GM12891 (cell line): ENCODE measurements around the gene DIP2C.
"Not testable (repeated sequence)": the region's sequence is repeated elsewhere in the genome, so short reads cannot be mapped to it uniquely, and the experiment has no call there.

Experiments used
- DNase-seq: peaks from one replicate; pipeline ENCODE4 v3.0.0; 2011; ENCODE audit warnings: low spot score; ENCODE audit not compliant: insufficient read length
- FAIRE-seq: peaks from 2 replicates; lab custom pipeline; 2011; peaks lifted over from hg19 to GRCh38; lab: Jason Lieb, UNC
- PAX5 ChIP-seq: IDR thresholded peaks from 2 replicates; pipeline ENCODE4 v1.6.1; 2011; ENCODE audit warnings: low read length, moderate library complexity, mild to moderate bottlenecking; ENCODE audit not compliant: insufficient read depth, severe bottlenecking
- POLR2A ChIP-seq: IDR thresholded peaks from 2 replicates; pipeline ENCODE4 v1.6.1; 2011; ENCODE audit warnings: low read depth, low read length, control low read depth
- POLR2AphosphoS5 ChIP-seq: IDR thresholded peaks from 2 replicates; pipeline ENCODE4 v1.6.1; 2011; ENCODE audit warnings: low read depth, low read length, control low read depth
- POU2F2 ChIP-seq: IDR thresholded peaks from 2 replicates; pipeline ENCODE4 v1.6.1; 2011; ENCODE audit warnings: low read depth, mild to moderate bottlenecking, control low read depth, low read length, moderate library complexity
- SPI1 ChIP-seq: IDR thresholded peaks from 2 replicates; pipeline ENCODE4 v1.6.1; 2011; ENCODE audit warnings: low read depth, low read length, control low read depth
- TAF1 ChIP-seq: IDR thresholded peaks from 2 replicates; pipeline ENCODE4 v1.6.1; 2011; ENCODE audit warnings: low read depth, low read length, control low read depth

The DIP2C gene

DNA sequence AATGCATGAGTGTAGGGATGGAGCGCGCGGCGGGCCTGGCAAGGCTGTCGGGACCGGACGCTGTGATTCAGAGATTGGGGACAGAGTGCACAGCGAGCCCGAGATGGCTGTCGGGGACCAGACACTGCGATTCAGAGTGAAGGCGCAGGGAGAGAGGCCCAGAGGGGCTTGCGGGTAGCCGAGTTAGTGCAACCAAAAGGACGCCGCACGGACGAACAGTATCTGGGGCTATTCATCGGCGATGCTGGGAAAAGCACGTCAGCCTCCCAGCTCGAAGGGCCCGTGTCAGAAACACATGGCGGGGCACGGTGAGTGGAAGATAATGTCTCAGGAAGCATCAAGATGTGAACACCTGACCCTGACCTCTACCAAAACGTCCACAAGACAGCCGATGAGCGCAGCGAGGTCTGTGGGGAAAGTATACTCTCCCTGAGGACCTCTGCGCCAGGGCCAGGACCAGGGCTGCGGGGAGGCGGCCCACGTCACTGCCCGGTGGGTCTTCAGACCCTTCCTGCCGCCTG is 338.4 kb downstream of the DIP2C start:
- TF ChIP-seq POU2F2 = no peak
- TF ChIP-seq POLR2AphosphoS5 = no peak
- no peak for TF ChIP-seq TAF1
- no peak for TF ChIP-seq POLR2A
- TF ChIP-seq SPI1 = no peak
- TF ChIP-seq PAX5 = no peak
- DNase-seq (no peak), FAIRE-seq (no peak)

DNA sequence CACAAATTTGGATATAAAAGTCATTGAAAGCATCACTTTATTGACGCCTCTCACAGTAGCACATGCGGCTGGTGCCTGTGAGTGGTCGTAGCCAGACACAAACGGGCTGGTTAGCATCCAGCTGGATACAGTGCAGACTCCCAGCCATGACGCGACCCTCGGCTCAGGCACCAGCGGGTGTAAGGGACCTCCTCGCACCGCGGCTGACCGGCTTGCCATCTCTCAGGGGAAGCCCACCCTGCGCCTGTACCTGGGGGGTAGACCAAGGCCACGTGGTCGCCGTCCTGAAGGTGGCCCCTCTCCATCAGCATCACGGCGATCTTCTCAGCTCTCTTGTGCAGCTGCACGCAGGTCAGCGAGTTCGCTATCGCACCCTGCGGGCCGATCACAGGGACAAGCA is 340.4 kb downstream of the DIP2C start:
- DNase-seq (no peak), FAIRE-seq (no peak)
- no peak for TF ChIP-seq TAF1
- TF ChIP-seq POU2F2 = no peak
- no peak for TF ChIP-seq PAX5
- TF ChIP-seq POLR2AphosphoS5 = no peak
- TF ChIP-seq POLR2A = no peak
- TF ChIP-seq SPI1 = no peak

DNA sequence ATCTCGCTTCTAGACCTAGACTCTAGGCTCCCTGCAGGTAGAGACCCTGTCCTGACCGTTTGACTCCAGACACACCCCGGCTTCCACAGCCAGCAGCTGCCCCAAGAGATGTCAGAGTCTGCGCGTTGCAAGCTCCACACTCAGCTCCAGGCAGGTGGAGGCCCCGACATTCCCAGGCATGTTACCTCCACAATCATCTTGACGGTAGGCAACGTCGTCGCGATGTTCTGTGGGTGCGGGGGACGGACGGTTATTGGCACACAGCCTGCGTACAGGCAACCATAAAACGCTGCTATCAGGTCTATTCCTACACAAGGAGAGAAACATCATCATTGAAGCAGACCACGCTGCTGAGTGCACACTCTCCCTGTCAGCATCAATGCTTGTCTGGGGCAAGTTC is 341.0 kb downstream of the DIP2C start:
- DNase-seq (no peak), FAIRE-seq (no peak)
- TF ChIP-seq POU2F2 (no peak), POLR2A (no peak), PAX5 (no peak), POLR2AphosphoS5 (no peak), TAF1 (no peak), SPI1 (no peak)

DNA sequence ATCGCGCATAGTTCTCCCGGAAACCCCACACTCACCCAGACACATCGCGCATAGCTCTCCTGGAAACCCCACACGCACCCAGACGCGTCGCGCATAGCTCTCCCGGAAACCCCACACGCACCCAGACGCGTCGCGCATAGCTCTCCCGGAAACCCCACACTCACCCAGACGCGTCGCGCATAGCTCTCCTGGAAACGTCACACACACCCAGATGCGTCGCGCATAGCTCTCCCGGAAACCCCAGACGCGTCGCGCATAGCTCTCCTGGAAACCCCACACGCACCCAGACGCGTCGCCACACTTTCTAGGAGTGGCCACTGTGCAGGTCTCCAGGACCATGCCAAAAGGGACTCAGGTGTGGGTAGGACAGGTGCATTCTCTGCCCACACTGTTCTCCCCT is 341.7 kb downstream of the DIP2C start:
- DNase-seq, FAIRE-seq: not testable (repeated sequence)

DNA sequence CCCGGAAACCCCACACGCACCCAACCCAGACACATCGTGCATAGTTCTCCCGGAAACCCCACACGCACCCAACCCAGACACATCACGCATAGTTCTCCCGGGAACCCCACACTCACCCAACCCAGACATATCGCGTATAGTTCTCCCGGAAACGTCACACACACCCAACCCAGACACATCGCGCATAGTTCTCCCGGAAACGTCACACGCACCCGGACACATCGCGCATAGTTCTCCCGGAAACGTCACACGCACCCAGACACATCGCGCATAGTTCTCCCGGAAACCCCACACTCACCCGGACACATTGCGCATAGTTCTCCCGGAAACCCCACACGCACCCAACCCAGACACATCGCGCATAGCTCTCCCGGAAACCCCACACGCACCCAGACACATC is 342.3 kb downstream of the DIP2C start:
- peak; percentile 88 for FAIRE-seq
- not testable (repeated sequence) for DNase-seq

DNA sequence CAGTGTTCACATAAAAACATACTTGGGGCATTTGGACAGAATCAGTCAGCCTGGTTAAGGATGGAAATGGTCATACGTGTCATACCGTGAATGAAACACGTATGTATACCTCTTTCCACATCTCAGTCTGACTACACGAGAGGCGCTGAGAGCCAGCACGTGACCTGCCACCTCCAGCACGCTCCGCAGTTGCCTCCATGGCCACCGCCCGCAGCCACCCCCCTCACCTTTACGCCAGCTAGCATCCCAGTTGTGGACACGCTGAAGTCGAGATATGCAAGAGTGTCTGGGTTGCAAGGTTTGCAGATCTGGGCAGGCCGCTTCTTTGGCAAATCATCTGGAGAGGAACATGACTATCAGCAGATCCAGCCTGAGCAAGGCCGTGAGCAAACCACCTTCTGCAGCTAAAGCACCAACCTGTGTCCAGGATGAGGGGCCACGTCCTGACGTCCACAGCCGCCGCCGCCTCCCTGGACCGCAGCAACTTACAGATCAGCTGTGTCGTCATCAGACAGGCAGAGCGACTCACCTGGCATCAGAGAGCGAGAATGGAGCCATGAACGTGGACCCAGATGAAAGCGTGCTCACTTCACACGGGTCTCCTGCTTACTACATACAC is 344.8 kb downstream of the DIP2C start:
- FAIRE-seq = no peak

DNA sequence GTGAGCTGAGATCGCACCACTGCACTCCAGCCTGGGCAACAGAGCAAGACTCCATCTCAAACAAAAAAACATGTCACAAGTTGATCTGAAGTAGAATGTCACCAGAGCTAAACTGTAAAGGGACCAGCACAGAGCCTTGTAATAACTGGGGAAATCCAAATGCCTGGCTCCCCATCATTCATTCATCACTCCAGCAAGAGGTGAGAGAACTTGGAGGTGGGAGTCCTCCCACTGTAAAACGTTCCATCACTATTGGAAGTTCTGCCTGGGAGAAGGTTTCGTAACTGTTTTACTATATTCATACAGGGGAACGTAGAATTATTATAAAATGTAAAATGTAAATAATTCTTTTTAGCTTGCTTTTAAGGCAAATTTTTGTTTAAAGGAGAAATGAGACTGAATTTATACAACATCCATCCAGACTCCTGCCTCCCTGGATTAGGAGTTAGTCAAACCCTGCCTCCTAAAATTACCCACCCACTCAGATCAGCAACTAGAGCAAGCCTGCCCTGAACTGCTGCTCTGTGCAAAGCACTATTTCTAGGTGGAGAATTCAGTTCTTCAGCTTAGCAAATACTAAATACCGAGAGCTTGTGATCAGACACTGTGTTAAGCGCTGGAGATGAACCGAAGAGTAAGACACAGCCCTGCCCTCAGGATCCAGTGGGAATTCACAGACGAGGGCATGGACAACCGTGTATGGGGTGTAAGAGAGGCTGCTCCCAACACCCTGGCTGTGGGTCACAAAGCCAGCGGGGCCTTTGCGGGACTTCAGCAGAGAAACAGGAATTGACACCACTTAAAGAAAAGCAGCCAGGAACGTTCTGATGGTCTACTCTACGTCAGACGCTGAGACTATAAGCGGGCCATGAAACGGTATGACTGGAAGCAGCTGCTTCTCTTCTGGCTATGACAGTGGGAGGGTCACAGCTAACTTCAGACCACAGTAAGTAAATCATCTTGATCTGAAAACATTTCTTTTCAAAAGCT is 345.9 kb downstream of the DIP2C start:
- TF ChIP-seq POLR2AphosphoS5 = no peak
- no peak for FAIRE-seq
- DNase-seq = no peak

More for the DNA sequence above, 344.8 kb downstream of the DIP2C start:
- TF ChIP-seq POU2F2 = no peak
- no peak for TF ChIP-seq PAX5
- no peak for TF ChIP-seq POLR2A
- TF ChIP-seq POLR2AphosphoS5 = no peak
- no peak for TF ChIP-seq TAF1
- TF ChIP-seq SPI1 = no peak
- no peak for DNase-seq

DNA sequence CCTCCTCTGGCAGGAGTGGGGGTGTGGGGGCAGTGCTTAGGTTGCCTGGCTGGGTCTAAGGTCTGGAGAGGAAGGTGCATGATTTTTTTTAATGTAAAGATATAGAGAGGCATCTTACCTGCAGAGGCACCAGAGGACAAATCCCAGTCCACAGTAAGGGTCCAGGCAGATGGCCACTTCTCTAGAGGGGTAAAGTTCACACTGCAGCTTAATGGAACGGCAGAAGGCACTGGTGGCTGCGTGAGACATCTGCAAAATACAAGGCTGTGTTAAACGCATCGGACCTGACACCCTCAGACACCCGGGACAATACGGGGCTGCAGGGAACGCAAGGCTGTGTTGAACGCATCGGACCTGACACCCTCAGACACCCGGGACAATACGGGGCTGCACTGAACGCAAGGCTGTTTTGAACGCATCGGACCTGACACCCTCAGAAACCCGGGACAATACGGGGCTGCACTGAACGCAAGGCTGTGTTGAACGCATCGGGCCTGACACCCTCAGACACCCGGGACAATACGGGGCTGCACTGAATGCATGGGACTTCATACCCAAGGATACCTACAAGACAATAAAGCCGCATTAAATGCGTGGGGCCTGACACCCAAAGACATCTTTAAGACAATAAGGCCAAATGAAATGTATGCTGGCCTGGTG is 348.3 kb downstream of the DIP2C start:
- no peak for TF ChIP-seq POU2F2
- FAIRE-seq (peak; percentile 23), DNase-seq (no peak)

DNA sequence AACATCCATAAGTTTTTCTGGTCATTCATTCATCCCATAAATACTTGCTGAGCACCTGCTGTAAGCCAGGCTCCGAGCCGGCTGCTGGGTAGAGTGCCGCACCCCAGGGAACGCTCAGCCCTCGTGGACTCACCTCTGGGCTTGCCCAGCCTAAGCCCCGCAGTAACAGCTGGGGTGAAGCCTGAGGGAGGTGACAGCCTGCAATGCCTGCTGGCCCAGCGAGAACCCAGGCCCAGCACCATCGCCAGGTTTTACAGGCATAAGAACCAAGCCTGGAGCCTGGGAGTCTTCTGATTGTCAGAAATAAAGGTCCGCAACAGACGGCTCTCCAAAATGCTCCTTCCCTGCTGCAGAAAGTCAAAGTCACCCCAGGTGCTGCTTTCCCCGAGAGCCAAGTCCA is 348.8 kb downstream of the DIP2C start:
- FAIRE-seq (no peak), DNase-seq (no peak)
- TF ChIP-seq SPI1 (no peak), POLR2A (no peak), POU2F2 (no peak), TAF1 (no peak), POLR2AphosphoS5 (no peak), PAX5 (no peak)

DNA sequence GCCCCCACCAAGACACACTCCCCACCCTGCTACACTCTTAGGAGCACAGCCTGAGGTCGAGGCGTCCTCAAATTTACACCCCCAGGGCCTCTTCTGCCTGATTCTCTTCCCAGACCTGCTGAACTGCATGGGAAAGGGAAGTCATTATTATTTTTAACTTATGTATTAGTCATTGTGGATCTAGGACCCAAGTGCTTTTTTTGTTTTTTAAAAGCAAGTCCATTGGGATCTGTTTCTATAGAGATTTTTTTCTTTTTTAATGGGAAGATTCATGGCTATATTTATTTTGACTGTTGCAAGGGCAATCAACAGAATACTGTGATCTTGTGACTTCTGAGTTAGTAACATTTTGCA is 350.5 kb downstream of the DIP2C start:
- TF ChIP-seq POU2F2 (no peak), PAX5 (no peak), POLR2AphosphoS5 (no peak), POLR2A (no peak), SPI1 (no peak), TAF1 (no peak)
- no peak for DNase-seq
- FAIRE-seq = no peak
